Ascending aorta (tissue), 2 donors: ENCODE results near the gene THRA. TPM values are rescaled to one million over a fixed set of nuclear protein-coding genes. Genes with fewer than 3 reads are reported as not detected.

Source experiments
- DNase-seq, 2 donors: peaks; one replicate each; pipeline ENCODE4 v3.0.0-alpha.2; 2019; ENCODE audit warnings: low spot score in 2 of 2
- H3K27ac ChIP-seq, 2 donors: fragments of 200-600 bp; sonication (generic); one replicate each; pipeline ENCODE4 v1.5.1; 2016 to 2017; ENCODE audit warnings: mild to moderate bottlenecking in 1 of 2
- H3K27me3 ChIP-seq: fragments of 200-600 bp; sonication (generic); one replicate; pipeline ENCODE4 v1.5.1; 2017
- H3K36me3 ChIP-seq, 2 donors: fragments of 200-600 bp; sonication (generic); one replicate each; pipeline ENCODE4 v1.5.1; 2016
- H3K4me1 ChIP-seq, 2 donors: fragments of 200-600 bp; sonication (generic); one replicate each; pipeline ENCODE4 v1.5.1; 2016 to 2017; ENCODE audit warnings: mild to moderate bottlenecking in 1 of 2
- H3K4me3 ChIP-seq, 2 donors: fragments of 200-600 bp; sonication (generic); one replicate each; pipeline ENCODE4 v1.5.1; 2016 to 2017; ENCODE audit warnings: mild to moderate bottlenecking in 1 of 2
- H3K9me3 ChIP-seq, 2 donors: fragments of 200-600 bp; sonication (generic); one replicate each; pipeline ENCODE4 v1.5.1; 2016
- CTCF ChIP-seq, 3 experiments: fragments of 200-600 bp in 2 of 3; fragments of 450-650 bp in 1 of 3; sonication (generic) in 2 of 3; IDR thresholded peaks; one replicate each; pipeline ENCODE4 v1.5.1; 2016 to 2019; ENCODE audit warnings: antibody characterized with exemption in 3 of 3, mild to moderate bottlenecking in 1 of 3, moderate library complexity in 1 of 3
- intact Hi-C: fragments of 100-400 bp; cut with DNase I; formaldehyde crosslinking; loops from one replicate; pipeline ENCODE4 v1.15.1; 2023
- total RNA-seq: library from RNA; depleted of rRNA; stranded (reverse); fragments of >200 nt; gene quantifications from one replicate; pipeline ENCODE4 v1.1.0, GENCODE V29; 2016

Gene THRA
- total RNA-seq, 1 donor from 2014 or later: 35.4 TPM

GRCh38 chr17:40022497-40022896 lies 40.3 kb upstream of the THRA start:
- Histone ChIP-seq H3K4me3 (no peak overlapping the region), H3K4me1 (peaks cover 0 to 29% of the 10 kb centered on the region in 2 donors), H3K36me3 (peaks cover 45 to 61% of the 10 kb centered on the region in 2 donors), H3K27ac (no peak overlapping the region), H3K27me3 (no peaks in the 10 kb centered on the region), H3K9me3 (no peaks in the 10 kb centered on the region)
- no peak for DNase-seq
- intact Hi-C loops: no loop called here
- TF ChIP-seq CTCF (IDR thresholded peaks at IDR 0.05): no peak

- H3K9me3 ChIP-seq: no peaks in the 10 kb centered on the region
- no peak for TF ChIP-seq CTCF (IDR thresholded peaks at IDR 0.05)
- intact Hi-C loops: no loop called here
- DNase-seq: no peak
- no peak overlapping the region for H3K27ac ChIP-seq
- no peak overlapping the region for H3K4me3 ChIP-seq
- peaks cover 0 to 26% of the 10 kb centered on the region in 2 donors for H3K4me1 ChIP-seq
- peaks cover 45 to 62% of the 10 kb centered on the region in 2 donors for H3K36me3 ChIP-seq
- no peaks in the 10 kb centered on the region for H3K27me3 ChIP-seq
These were observed 39.7 kb upstream of the THRA start for GRCh38 chr17:40022961-40023541.

GRCh38 chr17:40023590-40024292 lies 39.0 kb upstream of the THRA start:
- H3K27me3 ChIP-seq: no peaks in the 10 kb centered on the region
- H3K36me3 ChIP-seq: peaks cover 52 to 68% of the 10 kb centered on the region in 2 donors
- H3K4me3 ChIP-seq: no peak overlapping the region
- peaks cover 0 to 19% of the 10 kb centered on the region in 2 donors for H3K4me1 ChIP-seq
- intact Hi-C loops: no loop called here
- no peaks in the 10 kb centered on the region for H3K9me3 ChIP-seq
- H3K27ac ChIP-seq: no peak overlapping the region
- DNase-seq: no peak
- no peak for TF ChIP-seq CTCF (IDR thresholded peaks at IDR 0.05)

GRCh38 chr17:40024901-40025300 lies 37.9 kb upstream of the THRA start:
- no peak for DNase-seq
- Histone ChIP-seq H3K36me3 (peaks cover 59 to 71% of the 10 kb centered on the region in 2 donors), H3K4me3 (no peak overlapping the region), H3K27me3 (no peaks in the 10 kb centered on the region), H3K4me1 (peaks cover 0 to 14% of the 10 kb centered on the region in 2 donors), H3K9me3 (no peaks in the 10 kb centered on the region), H3K27ac (no peak overlapping the region)
- intact Hi-C loops: no loop called here
- no peak for TF ChIP-seq CTCF (IDR thresholded peaks at IDR 0.05)

GRCh38 chr17:40025559-40025958 lies 37.2 kb upstream of the THRA start:
- no peaks in the 10 kb centered on the region for H3K9me3 ChIP-seq
- H3K4me3 ChIP-seq: no peak overlapping the region
- H3K27ac ChIP-seq: no peak overlapping the region
- H3K27me3 ChIP-seq: no peaks in the 10 kb centered on the region
- TF ChIP-seq CTCF (IDR thresholded peaks at IDR 0.05): no peak
- H3K36me3 ChIP-seq: peaks cover 60 to 71% of the 10 kb centered on the region in 2 donors
- DNase-seq: no peak
- intact Hi-C loops: no loop called here
- H3K4me1 ChIP-seq: peaks cover 0 to 14% of the 10 kb centered on the region in 2 donors
